Measurements from ENCODE around the gene PIK3R6.
"Not testable (repeated sequence)": the region's sequence is repeated elsewhere in the genome, so short reads cannot be mapped to it uniquely, and the experiment has no call there.

Gene PIK3R6

DNA sequence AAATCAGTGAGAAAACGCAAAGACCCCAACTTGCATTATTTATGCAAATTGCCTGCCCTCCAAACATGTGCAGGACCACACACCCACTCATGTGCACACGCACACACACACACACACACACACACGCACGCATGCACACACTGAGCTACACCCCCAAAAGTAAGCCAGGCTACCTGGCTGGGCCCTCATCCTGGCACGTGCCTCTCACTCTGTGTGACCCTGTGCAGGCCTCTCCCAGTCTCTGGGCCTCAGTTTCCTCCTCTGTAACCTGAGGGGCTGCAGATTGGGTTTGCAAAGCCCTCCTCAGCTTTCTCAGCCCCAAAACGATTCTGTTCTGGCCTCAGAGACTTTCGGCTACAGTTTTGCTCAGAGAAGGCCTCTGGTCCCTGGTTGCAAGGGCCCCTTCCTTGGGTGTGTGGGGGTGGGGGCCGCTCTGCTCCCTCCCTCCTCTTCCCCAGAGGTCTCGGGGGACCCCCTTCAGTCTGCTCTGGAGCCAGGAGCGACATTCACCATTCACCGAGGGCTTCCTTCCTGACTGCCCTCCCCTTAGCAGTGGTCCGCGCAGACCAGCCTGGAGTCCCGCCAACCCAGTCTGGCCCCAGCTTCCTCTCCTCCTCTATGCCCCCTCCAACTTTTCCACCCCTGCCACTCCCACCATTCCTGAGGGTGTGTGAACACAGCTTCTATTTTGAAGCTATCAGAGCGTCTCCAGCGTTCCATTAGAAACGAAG lies 5.4 kb upstream of the PIK3R6 start:
- DNase-seq: no peak

DNA sequence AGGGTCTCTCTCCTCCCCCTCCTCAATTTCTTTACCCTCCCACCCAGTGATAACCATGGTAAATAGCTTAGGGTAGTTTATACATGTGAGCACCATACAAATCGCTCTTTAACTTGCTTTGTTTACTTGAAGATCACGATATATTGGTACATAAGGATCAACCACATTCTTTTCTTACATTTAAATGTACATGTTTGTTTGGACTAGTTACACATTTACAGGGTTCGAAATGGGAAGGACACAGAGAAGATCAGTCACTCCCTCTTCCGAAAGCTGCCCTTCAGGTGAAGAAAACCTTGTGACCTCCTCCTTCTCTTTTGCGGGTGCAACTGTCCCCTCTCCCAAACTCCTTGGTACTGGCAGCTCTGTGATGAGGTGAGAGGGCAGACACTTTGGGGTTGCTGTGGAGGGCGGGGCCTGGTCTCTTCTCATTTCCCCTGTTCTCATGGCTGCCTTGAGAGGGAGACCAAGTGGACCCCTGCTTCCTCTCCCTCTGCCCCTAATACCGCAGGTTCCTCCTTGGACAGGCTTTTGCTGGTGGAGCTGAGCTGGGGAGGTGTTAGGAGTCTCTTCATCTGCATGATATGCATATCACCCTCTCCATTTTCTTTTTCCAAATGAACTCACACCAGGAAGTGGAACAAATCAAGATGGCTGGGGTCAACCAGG lies 4.7 kb upstream of the PIK3R6 start:
- no peak for DNase-seq

DNA sequence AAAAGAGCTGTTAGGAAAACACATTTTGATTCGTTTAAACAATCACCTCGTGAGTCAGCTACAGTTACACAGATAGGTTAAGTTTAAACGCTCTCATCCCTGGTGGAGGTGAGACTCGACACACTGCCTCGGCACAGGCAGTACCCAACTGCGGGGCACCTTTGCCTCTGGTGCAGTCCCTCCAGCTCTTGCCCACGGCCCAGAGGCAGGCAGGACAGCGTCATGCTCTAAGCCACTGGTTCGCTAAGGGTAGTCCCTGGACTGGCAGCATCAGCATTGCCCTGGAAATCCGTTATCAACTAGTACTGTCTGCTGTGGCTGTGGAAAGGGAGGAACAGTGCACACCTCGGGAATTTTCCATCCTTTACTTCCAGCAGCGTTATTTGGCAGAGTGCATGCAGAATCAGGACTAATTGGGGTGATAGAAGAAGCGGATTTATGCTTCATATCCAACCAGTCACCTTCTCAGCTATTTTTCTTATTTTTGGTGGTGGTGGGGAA lies 3.7 kb upstream of the PIK3R6 start:
- DNase-seq: no peak

DNA sequence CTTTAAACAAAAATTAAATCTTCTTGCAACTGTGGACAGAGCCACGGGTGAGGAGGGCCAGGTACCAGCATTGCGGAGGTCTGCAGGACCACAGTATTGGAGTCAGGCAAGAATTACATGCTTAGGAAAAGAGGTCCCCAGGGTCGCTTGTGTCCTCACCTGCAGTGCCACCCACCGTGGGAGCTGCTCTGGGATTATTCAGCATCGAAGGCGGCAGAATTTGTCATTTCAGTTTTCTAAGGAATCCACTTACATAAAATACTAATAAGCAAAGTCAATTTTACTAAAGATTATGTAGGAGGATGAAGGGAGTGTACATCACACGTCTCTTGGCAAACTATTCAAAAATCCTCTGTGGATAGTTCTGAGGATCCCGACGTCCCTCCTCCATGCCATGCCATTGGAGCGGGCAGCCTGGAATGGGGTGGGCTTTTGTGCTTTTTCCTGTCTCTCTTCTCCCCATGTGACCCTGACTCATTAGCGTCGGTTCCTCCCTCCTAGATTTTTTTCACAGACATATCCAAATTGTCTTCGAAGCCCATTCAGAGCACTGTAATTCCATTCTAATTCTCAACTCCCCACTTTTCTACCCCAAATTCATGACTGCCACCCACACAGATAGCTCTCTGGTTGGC lies 3.0 kb upstream of the PIK3R6 start:
- no peak for DNase-seq

DNA sequence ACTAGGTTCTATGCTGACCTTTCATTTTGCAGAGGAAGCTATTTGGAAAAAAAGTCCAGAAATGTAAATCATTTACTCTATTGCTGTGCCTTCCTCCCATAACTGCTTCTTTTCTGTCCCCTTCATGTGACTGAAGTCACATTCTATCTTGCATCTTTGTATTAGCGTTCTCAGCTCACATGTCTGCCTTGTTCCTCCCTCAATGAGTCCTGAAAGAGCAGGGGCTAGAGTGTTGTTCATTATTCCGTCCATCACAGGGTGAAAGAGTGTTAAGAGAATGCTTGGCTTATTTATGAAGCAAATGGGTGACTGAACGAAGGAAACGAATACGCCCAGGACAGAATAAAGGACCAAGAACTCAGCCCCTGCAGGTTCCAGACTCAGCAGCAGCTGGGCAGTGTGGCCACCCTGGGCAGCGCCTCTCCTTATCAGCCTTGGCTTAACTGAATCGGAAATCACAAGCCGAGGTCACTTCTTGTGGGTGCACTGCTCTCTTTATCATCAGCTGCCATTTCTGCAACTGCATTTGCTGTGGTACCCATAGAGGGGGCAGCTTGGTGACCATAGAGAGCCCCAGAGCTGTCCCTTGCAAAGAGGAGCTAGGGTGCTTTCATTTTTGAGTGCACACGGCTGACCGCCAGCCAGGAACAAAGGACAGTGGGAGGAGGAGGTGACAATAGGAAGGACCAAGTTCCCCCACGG lies 1.8 kb upstream of the PIK3R6 start:
- no peak for DNase-seq

DNA sequence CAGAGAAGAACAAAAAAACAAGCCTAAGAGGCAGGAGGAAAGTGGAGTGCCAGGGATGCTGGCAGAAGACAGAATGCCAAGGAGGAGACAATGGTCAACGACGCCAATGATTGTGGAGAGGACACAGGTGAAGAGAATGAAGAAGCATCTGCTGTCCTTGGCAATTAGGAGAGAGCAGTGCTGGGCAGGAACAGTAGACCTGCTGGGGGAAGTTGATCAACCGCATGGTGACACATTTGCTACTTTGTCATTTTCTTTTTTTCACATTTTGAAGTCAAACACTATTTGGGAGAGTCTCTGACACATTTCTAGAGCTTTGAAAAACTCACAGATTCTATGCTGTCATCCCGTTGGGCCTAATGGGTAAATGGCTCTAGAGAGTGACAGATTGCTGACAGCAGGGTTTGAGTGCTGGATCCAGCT lies 1.1 kb upstream of the PIK3R6 start:
- no peak for DNase-seq

DNA sequence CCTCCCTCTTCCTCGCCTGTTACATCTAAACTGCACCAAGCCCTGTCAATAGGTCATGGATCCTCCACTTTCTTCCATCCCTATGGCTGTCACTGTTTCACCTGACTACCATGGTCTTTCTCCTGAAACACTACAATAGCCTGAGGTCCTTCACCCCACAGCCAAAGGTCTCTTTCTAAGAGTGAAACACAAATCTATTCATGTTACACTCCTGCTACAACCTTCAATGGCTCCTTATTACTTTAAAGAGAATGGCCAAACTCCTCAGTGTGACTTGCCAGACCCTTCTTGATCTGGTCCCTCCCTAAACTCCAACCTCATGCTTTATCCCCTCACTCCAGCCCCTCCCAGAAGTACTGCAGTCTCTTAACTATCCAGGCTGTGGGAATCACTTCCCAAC lies 618 bp upstream of the PIK3R6 start:
- DNase-seq: no peak

- DNase-seq: no peak
These were observed 1.7 kb downstream of the PIK3R6 start for GRCh38 chr17:8865811-8866210.

DNA sequence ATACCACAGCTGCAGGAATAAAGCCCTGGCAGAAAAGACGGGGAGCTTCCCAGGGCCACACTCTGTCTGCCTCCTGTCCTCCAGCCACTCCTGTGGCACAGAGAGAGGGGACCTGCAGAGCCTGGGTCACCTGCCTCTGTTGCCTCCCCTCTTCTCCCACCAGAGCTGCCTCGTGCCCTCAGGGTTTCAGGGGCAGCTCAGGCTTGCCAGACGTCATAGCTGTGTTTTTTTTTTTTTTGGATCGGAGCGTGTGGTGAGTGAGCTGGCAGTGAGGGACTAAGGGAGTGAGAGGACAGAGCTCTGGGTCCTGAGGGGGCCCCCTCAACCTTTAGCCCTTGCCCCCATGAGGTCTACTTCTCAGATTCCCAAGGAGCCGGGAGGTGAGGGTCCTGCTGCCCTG lies 2.1 kb downstream of the PIK3R6 start:
- DNase-seq: no peak

GRCh38 chr17:8862213-8863056 lies 5.0 kb downstream of the PIK3R6 start:
- no peak for DNase-seq

- no peak for DNase-seq
These were observed 5.8 kb downstream of the PIK3R6 start for GRCh38 chr17:8861495-8862181.

GRCh38 chr17:8859804-8860430 lies 7.6 kb downstream of the PIK3R6 start:
- DNase-seq: no peak

- no peak for DNase-seq
These were observed 8.3 kb downstream of the PIK3R6 start for GRCh38 chr17:8859027-8859803.

DNA sequence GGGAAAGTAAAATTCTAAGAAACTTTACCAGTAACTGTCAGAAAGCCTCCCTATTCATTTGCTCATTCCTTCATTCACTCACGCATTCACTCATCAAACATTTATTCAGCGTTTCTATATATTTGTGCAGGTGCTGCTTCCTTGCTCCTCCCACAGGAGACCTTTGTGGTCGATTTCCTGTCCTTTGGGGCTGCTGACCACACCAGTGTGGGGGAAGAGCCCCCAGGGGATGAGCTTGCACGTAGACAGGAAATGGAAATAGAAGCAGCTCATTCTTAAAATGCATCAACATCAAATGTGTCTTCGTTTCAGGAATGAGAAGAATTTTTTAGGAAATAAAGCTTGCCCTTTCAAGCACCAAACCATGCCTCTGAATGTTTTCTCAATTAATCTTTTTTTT lies 9.6 kb downstream of the PIK3R6 start:
- no peak for DNase-seq

GRCh38 chr17:8856869-8857575 lies 10.5 kb downstream of the PIK3R6 start:
- DNase-seq: no peak

DNA sequence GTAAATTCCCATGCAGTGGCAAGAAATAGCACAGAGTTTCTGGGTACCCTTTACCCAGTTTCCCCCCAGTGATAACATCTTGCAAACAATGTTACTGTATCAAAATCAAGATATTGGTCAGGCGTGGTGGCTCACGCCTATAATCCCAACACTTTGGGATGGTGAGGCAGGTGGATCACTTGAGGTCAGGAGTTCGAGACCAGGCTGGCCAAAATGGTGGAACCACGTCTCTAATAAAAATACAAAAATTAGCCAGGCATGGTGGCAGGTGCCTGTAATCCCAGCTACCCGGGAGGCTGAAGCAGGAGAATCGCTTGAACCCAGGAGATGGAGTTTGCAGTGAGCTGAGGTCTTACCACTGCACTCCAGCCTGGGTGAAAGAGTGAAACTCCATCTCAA lies 11.3 kb downstream of the PIK3R6 start:
- DNase-seq: not testable (repeated sequence)

GRCh38 chr17:8855477-8856204 lies 11.8 kb downstream of the PIK3R6 start:
- no peak for DNase-seq

DNA sequence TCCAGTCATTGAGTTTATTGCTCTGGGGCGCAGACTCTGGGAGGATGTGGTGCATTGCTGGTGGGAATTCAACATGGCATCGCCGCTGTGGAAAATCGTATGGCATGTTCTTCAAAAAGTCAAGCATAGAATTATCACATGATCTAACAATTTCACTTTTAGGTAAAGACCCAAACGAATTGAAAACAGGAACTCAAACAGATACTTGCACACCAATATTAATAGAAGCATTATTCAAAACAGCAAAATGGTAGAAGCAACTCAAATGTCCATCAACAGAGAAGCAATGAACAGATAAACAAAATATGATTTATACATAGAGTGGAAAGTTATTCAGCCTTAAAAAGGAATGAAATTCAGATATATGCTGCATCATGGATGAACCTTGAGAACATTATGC lies 15.9 kb downstream of the PIK3R6 start:
- no peak for DNase-seq
